DND-41 (cell line): ENCODE measurements around the gene NUDT22.

ENCODE experiments used
- CTCF ChIP-seq: IDR thresholded peaks from 2 replicates; pipeline ENCODE4 v1.5.1; 2012; ENCODE audit warnings: borderline replicate concordance, low read length, moderate library complexity, mild to moderate bottlenecking; ENCODE audit not compliant: poor library complexity, severe bottlenecking; ENCODE audit errors: extremely low read depth
- EZH2 ChIP-seq: IDR thresholded peaks from 3 replicates; pipeline ENCODE4 v1.6.1; 2012; ENCODE audit warnings: borderline replicate concordance, low read depth, mild to moderate bottlenecking, moderate library complexity, low read length, inconsistent platforms; ENCODE audit not compliant: severe bottlenecking

DNA sequence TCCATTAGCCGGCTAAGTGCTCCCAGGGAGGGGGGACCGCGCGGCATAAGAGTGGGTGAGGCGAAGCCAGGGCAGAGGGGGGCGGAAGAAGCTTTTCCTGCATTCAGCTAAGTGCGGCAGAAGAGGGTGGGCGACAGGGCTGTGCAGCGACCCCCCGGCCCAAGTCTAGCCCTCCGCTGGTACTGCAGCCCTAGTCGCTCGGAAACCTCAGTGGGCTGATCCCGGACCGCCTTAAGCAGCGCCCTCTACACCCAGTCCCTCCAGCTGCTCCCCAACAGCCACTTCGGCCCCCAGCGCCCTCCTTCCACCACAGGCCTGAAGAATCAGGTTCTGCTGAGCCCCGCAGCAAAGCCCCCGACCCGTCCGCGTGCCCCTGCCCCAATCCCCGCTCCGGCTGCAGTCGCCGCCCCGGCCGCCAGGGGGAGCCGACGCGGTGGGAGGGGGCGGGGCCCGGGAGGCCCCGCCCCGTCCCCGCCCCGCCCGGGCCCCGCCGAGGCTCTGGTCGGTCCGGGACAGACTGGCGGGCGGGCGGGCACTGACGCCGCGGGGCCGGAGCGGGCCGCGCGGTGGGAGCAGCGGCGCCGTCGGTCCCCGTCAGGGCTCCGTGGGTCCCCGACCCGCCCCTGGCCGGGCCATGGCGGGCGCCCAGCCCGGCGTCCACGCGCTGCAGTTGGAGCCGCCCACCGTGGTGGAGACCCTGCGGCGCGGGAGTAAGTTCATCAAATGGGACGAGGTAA lies 25.1 kb downstream of the NUDT22 start, which contains the start of gene PLCB3:
- TF ChIP-seq CTCF, result peak; percentile 76
- no peak for TF ChIP-seq EZH2
